Testis (tissue), 2 donors: ENCODE data around the gene NXPH4.

Source experiments
- CTCF ChIP-seq, 3 experiments: fragments of 450-650 bp in 2 of 3; fragments of 200-600 bp in 1 of 3; sonication (generic) in 1 of 3; IDR thresholded peaks; one replicate each; pipeline ENCODE4 v1.5.1; 2016 to 2019; ENCODE audit warnings: antibody characterized with exemption in 3 of 3, mild to moderate bottlenecking in 2 of 3, moderate library complexity in 1 of 3
- POLR2A ChIP-seq: fragments of 450-650 bp; IDR thresholded peaks from one replicate; pipeline ENCODE4 v1.6.1; 2017; ENCODE audit warnings: antibody characterized with exemption, mild to moderate bottlenecking, moderate library complexity

GRCh38 chr12:57222286-57223190 lies 5.9 kb downstream of the NXPH4 start:
- TF ChIP-seq CTCF (IDR thresholded peaks at IDR 0.05) = no peak
- no peak for TF ChIP-seq POLR2A
